Measurements from ENCODE around the gene RRP1.

RRP1 gene

DNA sequence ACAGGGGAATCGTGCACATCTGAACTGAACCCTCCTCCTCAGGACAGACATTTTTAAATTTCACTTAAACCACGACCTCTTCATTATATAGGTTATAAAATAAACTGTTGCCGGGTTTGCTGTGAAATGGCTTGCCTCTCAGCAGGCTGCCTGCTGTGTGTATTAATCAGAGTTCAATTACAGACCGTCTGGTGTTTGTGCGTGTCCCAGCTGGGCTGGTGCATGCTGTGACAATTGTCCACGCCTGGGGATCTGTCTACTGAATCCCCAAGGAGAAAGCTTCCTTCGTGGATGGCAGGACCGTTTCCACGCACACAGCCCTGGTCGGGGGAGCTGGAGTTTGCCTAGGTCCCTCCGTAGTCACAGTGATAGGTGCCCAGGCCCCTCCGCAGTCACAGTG is 62.2 kb downstream of the RRP1 start:
- Histone ChIP-seq H3K9me3 (no peaks in the 10 kb centered on the region), H3K4me1 (ENCODE audit: control insufficient read depth in 1 of 2, insufficient read depth in 1 of 2, low read depth in 1 of 2, low read length in 1 of 2) (peaks cover 0 to 3% of the 10 kb centered on the region in 2 experiments), H3K27me3 (peaks cover 27% of the 10 kb centered on the region), H3K36me3 (no peaks in the 10 kb centered on the region), H3K4me3 (ENCODE audit: low read depth in 1 of 2, low read length in 1 of 2) (no peak overlapping the region), H3K27ac (no peak overlapping the region)
- TF ChIP-seq, protein P1, sequence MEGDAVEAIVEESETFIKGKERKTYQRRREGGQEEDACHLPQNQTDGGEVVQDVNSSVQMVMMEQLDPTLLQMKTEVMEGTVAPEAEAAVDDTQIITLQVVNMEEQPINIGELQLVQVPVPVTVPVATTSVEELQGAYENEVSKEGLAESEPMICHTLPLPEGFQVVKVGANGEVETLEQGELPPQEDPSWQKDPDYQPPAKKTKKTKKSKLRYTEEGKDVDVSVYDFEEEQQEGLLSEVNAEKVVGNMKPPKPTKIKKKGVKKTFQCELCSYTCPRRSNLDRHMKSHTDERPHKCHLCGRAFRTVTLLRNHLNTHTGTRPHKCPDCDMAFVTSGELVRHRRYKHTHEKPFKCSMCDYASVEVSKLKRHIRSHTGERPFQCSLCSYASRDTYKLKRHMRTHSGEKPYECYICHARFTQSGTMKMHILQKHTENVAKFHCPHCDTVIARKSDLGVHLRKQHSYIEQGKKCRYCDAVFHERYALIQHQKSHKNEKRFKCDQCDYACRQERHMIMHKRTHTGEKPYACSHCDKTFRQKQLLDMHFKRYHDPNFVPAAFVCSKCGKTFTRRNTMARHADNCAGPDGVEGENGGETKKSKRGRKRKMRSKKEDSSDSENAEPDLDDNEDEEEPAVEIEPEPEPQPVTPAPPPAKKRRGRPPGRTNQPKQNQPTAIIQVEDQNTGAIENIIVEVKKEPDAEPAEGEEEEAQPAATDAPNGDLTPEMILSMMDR (IDR thresholded peaks at IDR 0.05), result no peak

DNA sequence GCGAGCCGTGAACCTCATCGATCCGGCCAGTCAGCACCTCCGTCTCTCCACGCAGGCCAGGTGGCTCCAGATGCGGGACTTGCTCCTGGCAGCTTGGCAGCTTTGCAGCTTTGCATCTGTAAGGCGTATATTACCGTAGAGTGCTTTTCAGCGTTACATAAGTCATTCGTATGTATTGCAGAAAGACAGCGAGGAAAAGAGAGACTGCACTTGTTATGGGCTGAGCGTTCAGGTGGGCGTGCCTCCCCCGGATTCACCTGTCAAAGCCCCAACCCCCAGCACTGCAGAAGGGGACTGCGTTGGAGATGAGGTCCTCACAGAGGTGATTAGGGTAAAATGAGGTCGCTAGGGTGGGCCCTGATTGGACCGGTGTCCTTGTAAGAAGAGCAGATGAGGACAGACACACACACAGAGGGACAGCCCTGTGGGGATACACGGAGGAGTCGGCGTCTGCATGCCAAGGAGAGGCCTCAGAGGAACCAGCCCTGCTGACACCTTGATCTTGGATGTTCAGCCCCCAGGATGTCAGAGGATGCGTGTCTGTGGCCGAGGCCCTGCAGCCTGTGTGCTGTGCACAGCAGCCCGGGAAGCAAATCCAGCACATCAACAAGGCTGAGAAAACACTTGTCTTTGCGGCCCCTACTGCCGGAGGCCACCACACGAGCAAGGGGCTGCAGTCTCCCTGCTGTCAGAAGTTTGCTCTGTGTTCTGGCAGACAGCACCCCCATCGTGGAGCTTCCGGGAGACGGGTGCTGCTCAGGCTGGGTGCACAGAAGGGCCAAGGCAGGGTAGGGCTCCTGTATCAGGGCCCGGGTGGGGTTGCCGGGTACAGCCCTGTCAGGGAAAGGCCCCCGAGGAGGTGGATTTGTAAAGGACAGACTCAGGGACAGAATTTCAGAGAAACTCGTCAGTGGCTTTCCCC is 64.7 kb downstream of the RRP1 start:
- no peak overlapping the region for H3K27ac ChIP-seq

More for the DNA sequence above, 64.7 kb downstream of the RRP1 start:
- TF ChIP-seq, protein P1 (IDR thresholded peaks at IDR 0.05), result no peak
- H3K9me3 ChIP-seq, result no peaks in the 10 kb centered on the region
- H3K4me3 ChIP-seq (ENCODE audit: low read depth in 1 of 2, low read length in 1 of 2), result no peak overlapping the region
- peaks cover 0 to 3% of the 10 kb centered on the region in 2 experiments for H3K4me1 ChIP-seq (ENCODE audit: control insufficient read depth in 1 of 2, insufficient read depth in 1 of 2, low read depth in 1 of 2, low read length in 1 of 2)
- peaks cover 31% of the 10 kb centered on the region for H3K27me3 ChIP-seq
- H3K36me3 ChIP-seq, result no peaks in the 10 kb centered on the region
